Mucosa of rectum (tissue), 2 donors: ENCODE results near the gene PLEKHF1.
A peak's percentile ranks its signal among the peaks of the same experiment; 100 is the strongest.

ENCODE experiments used
- H3K27ac ChIP-seq, 2 donors: one replicate each; pipeline ENCODE4 v1.7.0; 2013; ENCODE audit warnings: inconsistent platforms in 2 of 2, low read depth in 2 of 2, low read length in 2 of 2
- H3K27me3 ChIP-seq, 2 donors: one replicate each; pipeline ENCODE4 v1.7.0; 2013; ENCODE audit warnings: low read length in 2 of 2; ENCODE audit not compliant: control insufficient read depth in 2 of 2, insufficient read depth in 2 of 2
- H3K36me3 ChIP-seq, 2 donors: one replicate each; pipeline ENCODE4 v1.7.0; 2013; ENCODE audit warnings: low read length in 2 of 2; ENCODE audit not compliant: control insufficient read depth in 2 of 2, insufficient read depth in 2 of 2
- H3K4me1 ChIP-seq, 2 donors: one replicate each; pipeline ENCODE4 v1.7.0; 2013; ENCODE audit warnings: low read length in 2 of 2, mild to moderate bottlenecking in 1 of 2; ENCODE audit not compliant: control insufficient read depth in 2 of 2, insufficient read depth in 2 of 2
- H3K4me3 ChIP-seq, 2 donors: one replicate each; pipeline ENCODE4 v1.7.0; 2013; ENCODE audit warnings: low read length in 2 of 2
- H3K9ac ChIP-seq, 2 donors: one replicate each; pipeline ENCODE4 v1.7.0; 2013; ENCODE audit warnings: low read length in 2 of 2, low read depth in 1 of 2, mild to moderate bottlenecking in 1 of 2
- H3K9me3 ChIP-seq, 2 donors: one replicate each; pipeline ENCODE4 v1.7.0; 2013; ENCODE audit warnings: low read length in 2 of 2; ENCODE audit not compliant: control insufficient read depth in 2 of 2
- donor health status: healthy.
- donor health status: Normal muscosa, but diverticular disease.

PLEKHF1 gene

DNA sequence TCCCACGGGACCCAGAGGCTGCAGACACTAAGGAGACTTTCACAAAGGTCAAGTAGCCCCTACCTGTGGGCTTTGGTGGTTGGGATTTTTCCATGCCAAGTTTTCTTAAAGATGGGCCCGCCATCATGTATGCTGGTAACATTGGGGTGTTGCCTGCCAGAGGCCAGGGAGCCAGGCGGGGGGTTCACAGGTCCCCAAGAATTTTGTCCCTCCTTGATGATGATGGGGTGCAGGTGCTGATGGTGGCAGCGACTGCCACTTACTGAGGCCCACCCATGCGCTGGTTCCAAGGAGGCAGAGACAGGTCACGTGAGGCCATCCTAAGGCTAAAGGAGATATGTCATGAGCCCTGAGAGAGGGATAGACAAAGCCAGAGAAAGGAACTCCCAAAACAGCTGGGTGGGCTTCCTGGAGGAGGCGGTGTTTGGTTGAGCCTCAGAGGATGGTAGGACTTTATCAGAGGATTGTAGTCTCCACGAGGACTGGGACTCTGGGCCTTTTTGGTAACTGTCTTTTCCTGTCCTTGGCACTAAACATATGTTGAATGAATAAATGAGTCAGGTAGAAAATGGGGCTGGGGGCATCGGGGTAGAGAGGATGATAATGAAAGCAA, 14.4 kb downstream of the PLEKHF1 start:
- H3K27ac ChIP-seq, result peak overlapping the region in 1 of 2 donors; percentile 16
- no peak overlapping the region for H3K9ac ChIP-seq
- H3K4me3 ChIP-seq, result no peak overlapping the region
- no peaks in the 10 kb centered on the region for H3K9me3 ChIP-seq
- peaks cover 3% of the 10 kb centered on the region in 2 donors for H3K36me3 ChIP-seq
- H3K27me3 ChIP-seq, result no peaks in the 10 kb centered on the region
- H3K4me1 ChIP-seq, result peaks cover 3 to 14% of the 10 kb centered on the region in 2 donors

DNA sequence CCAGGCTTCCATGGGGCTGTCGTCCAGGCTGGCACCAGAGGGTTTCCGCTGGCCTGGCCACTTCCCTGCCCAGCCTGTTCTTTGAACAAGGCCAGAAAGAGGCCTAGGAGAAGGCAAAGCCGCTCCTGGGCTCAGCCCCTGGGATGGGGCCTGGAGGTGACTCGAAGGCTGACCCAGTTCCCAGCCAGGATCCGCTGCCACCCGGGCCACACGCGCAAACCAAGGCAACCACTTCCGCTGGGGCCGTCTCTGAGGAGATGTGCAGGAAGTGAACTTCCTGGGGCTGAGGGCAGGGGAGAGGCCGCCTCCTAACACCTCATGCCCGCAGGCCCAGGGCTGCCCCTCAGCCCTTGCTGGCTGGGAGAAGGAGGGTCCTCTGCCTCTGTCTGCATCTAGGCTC, 15.2 kb downstream of the PLEKHF1 start:
- H3K4me3 ChIP-seq, result no peak overlapping the region

DNA sequence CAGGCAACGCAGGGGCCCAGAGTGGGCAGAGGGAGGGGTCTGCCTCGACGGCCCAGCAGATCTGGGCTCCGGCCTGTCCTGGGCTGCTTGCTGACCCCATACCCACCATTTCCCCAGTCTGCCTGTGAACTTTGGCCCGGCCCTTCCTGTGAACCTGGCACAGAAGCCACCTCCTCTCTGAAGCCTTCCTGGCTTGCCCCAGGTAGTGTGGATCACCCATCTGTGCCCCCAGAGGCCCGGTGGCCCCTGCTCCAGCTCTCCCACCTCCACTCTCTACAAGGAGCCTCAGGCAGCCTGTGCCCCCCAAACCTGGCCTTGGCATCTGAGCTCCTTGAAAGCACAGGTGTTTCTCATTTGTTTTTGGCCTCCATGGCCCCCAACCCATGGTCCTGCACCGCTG, 15.7 kb downstream of the PLEKHF1 start:
- Histone ChIP-seq H3K27me3 (no peaks in the 10 kb centered on the region), H3K9me3 (no peaks in the 10 kb centered on the region), H3K36me3 (no peaks in the 10 kb centered on the region), H3K4me3 (no peak overlapping the region), H3K9ac (no peak overlapping the region), H3K4me1 (peaks cover 3 to 14% of the 10 kb centered on the region in 2 donors), H3K27ac (no peak overlapping the region)

More for the DNA sequence above, 15.2 kb downstream of the PLEKHF1 start:
- no peaks in the 10 kb centered on the region for H3K9me3 ChIP-seq
- no peak overlapping the region for H3K9ac ChIP-seq
- no peaks in the 10 kb centered on the region for H3K27me3 ChIP-seq
- peak overlapping the region in 1 of 2 donors; percentile 16 for H3K27ac ChIP-seq
- peaks cover 3 to 14% of the 10 kb centered on the region in 2 donors for H3K4me1 ChIP-seq
- peaks cover 2 to 3% of the 10 kb centered on the region in 2 donors for H3K36me3 ChIP-seq

DNA sequence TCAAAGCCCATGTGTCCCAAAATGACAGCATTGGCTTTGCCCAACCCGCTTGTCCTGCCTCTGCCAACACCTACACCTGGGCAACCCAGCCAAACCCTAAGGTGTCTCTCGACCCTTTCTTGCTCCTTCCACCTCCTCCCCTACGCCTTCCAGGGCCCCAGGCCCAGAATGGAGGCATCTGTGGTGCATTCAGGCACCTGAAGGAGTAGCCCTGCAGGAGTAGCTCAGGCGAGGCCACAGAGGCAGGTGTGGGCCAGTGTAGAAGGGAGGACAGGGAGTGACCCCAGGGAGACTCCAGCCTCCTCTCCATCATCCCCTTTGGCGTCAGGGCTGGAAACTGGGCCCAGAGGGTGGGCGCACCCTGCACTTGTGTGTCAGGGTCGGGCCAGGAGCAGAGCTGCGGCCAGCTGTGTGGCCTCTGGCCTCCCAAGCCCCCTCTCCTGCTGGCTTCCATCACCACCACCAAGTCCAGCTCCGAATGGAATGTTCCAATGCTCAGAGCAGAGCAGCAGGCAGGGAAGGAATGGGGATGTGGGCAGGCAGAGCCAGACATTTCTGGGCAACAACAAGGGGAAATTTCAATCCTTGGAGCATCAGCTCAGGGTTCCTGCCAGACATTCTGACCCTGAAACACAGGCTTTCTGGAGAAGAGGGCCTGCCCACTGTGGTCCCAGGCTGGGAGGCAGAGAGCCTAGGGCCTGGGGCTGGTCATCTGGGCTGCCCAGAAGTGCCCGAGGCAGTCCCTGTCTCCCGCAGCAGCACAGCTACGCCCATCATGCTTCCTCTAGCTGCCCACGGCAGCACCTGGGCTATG, 16.4 kb downstream of the PLEKHF1 start:
- Histone ChIP-seq H3K4me3 (no peak overlapping the region), H3K9me3 (no peaks in the 10 kb centered on the region), H3K9ac (no peak overlapping the region), H3K4me1 (peaks cover 3 to 14% of the 10 kb centered on the region in 2 donors), H3K36me3 (no peaks in the 10 kb centered on the region), H3K27me3 (no peaks in the 10 kb centered on the region), H3K27ac (no peak overlapping the region)

DNA sequence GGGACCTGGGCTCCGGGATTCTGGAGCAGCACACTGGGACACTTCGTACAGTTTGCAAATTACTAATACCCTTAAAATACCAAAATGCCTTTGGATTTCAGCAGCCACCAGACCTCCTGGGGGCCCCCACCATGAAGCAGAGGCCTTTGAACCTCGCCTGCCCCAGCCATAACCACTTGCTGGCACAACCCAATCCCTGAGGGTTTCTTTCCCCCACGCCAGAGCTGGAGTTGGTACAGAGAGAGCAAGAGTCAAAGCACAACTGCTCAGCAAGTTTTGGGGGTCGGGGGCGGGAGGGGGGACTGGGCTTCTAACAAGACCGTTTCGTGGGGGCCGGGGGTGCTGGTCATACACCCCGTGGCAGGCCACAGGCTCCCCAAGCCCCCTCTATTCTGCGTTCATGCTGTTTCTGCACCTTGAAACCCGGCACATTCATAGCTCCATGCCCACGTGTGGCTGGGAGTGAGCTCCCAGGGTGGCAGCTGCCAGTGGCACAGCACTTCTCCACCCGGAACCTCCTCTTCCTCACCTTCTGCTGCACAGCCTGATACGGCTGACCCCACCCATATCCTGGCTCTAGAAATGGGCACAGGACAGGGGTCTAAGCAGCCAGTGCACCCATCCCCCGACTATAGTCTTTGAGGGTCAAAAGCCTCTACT, 17.1 kb downstream of the PLEKHF1 start:
- H3K9me3 ChIP-seq, result no peaks in the 10 kb centered on the region
- peaks cover 3 to 14% of the 10 kb centered on the region in 2 donors for H3K4me1 ChIP-seq
- H3K9ac ChIP-seq, result no peak overlapping the region
- H3K27me3 ChIP-seq, result no peaks in the 10 kb centered on the region
- no peak overlapping the region for H3K27ac ChIP-seq
- no peak overlapping the region for H3K4me3 ChIP-seq
- H3K36me3 ChIP-seq, result no peaks in the 10 kb centered on the region

DNA sequence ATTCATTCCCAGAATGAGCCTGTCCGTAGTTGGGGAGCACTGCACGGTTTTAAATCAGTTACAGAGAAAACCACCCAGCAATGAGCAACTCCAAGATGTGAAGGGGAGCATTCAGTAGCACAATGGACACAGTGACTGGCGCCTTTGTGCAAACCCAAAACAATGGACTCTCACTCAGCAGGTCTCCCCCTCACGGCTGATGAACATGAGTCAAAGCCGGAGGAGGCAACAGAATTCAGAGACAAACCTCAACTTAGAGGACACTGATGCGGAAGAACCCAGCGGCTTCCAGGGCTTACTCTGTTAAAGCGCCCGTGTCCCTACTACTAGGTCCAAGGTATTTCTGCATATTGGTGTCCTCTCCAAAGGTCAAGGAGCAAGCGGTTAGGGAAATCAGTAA, 17.7 kb downstream of the PLEKHF1 start:
- H3K27ac ChIP-seq, result no peak overlapping the region
- no peaks in the 10 kb centered on the region for H3K36me3 ChIP-seq
- H3K9ac ChIP-seq, result no peak overlapping the region
- H3K9me3 ChIP-seq, result no peaks in the 10 kb centered on the region
- H3K27me3 ChIP-seq, result no peaks in the 10 kb centered on the region
- peaks cover 3 to 12% of the 10 kb centered on the region in 2 donors for H3K4me1 ChIP-seq
- no peak overlapping the region for H3K4me3 ChIP-seq

DNA sequence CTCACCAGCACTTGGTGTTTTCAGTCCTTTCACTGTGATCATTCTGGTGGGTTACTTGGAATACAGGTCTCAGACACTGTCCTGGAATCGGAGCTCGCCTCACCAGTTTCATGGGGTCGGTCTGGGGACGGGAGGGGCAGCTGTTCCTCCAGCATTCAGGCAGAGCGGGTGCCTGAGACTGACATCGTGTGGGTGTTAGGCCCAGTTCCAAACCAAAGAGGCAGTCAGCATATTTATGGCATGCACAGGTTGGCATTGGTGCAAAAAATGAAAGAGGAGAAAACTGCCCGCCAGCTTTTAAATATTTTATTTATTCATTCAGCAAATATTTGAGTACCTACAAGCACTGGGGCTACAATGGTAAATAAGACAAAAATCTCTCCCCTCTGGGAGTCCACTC, 20.1 kb downstream of the PLEKHF1 start:
- Histone ChIP-seq H3K4me1 (peaks cover 3 to 8% of the 10 kb centered on the region in 2 donors), H3K27ac (no peak overlapping the region), H3K36me3 (no peaks in the 10 kb centered on the region), H3K4me3 (no peak overlapping the region), H3K9ac (no peak overlapping the region), H3K27me3 (no peaks in the 10 kb centered on the region), H3K9me3 (no peaks in the 10 kb centered on the region)

DNA sequence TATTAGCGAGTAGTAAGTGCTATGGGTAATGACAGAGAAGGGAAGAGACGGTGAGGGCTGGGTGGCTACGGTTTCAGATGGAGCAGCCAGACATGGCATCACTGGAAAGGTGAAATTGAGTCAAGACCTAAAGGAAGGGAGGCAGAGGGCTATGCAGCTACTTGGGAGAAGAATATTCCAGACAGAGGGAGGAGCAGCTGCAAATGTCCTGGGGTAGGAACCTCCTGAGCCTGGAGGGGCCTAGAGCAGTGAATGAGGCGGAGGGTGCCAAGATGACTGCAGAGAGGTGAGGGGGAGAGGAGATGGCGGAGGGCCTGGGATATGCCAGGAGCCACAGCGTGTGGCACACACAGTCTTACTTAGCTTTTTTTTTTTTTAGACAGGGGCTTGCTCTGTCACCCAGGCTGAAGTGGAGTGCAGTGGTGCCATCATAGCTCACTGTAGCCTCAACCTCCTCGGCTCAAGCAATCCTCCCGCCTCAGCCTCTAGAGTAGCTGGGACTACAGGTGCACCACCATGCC, 21.1 kb downstream of the PLEKHF1 start:
- H3K36me3 ChIP-seq, result no peaks in the 10 kb centered on the region
- no peaks in the 10 kb centered on the region for H3K27me3 ChIP-seq
- H3K9ac ChIP-seq, result no peak overlapping the region
- no peak overlapping the region for H3K27ac ChIP-seq
- peaks cover 0 to 2% of the 10 kb centered on the region in 2 donors for H3K4me1 ChIP-seq
- no peak overlapping the region for H3K4me3 ChIP-seq
- no peaks in the 10 kb centered on the region for H3K9me3 ChIP-seq

DNA sequence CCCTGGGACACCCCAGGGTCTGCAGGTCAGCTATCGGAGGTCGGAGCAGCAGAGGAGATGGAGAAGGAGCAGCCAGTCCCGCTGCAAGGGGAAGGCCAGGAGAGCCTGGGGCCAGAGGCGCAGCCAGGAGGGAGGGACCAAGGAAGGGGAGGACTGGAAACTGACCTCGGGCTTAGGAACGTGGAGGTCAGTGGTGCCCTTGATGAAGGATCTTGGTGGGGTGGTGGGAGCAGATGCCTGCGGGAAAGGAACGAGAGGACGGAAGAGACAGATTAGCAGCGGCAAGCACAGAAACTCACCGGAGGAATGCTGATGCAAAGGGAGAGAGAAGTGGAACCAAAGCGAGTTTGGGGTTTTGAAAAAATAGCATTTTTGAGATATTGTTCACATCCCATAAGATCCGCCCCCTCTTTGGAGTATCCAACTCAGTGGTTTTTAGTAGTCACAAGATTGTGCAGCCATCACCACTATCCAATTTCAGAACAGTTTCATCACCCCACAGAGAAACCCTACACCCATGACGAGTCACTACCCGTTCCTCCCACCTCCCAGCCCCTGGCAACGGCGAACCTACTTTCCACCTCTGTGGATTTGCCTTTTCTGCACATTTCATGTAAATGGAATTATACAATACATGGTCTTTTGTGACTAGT, 22.1 kb downstream of the PLEKHF1 start:
- Histone ChIP-seq H3K4me1 (no peaks in the 10 kb centered on the region), H3K27me3 (no peaks in the 10 kb centered on the region), H3K9ac (no peak overlapping the region), H3K4me3 (no peak overlapping the region), H3K27ac (peak overlapping the region in 1 of 2 donors; percentile 14), H3K9me3 (no peaks in the 10 kb centered on the region), H3K36me3 (no peaks in the 10 kb centered on the region)
